GM12801 (cell line): ENCODE results near the gene HSF4.

Experiments
- TF ChIP-seq, protein P1 (sequence below): IDR thresholded peaks from one replicate; pipeline ENCODE4 v1.5.1; 2011; ENCODE audit warnings: control low read depth; ENCODE audit not compliant: insufficient read length; ENCODE audit errors: extremely low read depth

The HSF4 gene

DNA sequence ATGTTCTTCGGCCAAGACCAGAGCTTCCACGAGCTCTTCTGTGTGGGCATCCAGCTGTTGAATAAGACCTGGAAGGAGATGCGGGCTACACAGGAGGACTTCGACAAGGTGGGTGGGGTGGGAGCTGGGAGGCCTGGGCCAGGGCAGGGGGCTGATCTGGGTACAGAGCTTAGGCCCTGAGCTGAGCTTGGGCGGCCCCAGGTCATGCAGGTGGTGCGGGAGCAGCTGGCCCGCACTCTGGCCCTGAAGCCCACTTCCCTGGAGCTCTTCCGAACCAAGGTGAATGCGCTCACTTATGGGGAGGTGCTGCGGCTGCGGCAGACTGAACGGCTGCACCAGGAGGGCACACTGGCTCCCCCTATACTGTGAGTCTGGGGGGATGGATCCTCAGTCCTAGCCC lies 37.9 kb downstream of the HSF4 start:
- TF ChIP-seq, protein P1, sequence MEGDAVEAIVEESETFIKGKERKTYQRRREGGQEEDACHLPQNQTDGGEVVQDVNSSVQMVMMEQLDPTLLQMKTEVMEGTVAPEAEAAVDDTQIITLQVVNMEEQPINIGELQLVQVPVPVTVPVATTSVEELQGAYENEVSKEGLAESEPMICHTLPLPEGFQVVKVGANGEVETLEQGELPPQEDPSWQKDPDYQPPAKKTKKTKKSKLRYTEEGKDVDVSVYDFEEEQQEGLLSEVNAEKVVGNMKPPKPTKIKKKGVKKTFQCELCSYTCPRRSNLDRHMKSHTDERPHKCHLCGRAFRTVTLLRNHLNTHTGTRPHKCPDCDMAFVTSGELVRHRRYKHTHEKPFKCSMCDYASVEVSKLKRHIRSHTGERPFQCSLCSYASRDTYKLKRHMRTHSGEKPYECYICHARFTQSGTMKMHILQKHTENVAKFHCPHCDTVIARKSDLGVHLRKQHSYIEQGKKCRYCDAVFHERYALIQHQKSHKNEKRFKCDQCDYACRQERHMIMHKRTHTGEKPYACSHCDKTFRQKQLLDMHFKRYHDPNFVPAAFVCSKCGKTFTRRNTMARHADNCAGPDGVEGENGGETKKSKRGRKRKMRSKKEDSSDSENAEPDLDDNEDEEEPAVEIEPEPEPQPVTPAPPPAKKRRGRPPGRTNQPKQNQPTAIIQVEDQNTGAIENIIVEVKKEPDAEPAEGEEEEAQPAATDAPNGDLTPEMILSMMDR = no peak

- TF ChIP-seq, protein P1 = no peak
Observed at GRCh38 chr16:67202956-67203493, 38.5 kb downstream of the HSF4 start.

GRCh38 chr16:67204076-67204475 lies 39.5 kb downstream of the HSF4 start:
- TF ChIP-seq, protein P1 = no peak

- TF ChIP-seq, protein P1 = no peak
Observed at GRCh38 chr16:67206129-67206837, 41.7 kb downstream of the HSF4 start.

- TF ChIP-seq, protein P1 = no peak
Observed at GRCh38 chr16:67206838-67207248, 42.3 kb downstream of the HSF4 start.

GRCh38 chr16:67207249-67208091 lies 42.9 kb downstream of the HSF4 start:
- TF ChIP-seq, protein P1 = no peak

DNA sequence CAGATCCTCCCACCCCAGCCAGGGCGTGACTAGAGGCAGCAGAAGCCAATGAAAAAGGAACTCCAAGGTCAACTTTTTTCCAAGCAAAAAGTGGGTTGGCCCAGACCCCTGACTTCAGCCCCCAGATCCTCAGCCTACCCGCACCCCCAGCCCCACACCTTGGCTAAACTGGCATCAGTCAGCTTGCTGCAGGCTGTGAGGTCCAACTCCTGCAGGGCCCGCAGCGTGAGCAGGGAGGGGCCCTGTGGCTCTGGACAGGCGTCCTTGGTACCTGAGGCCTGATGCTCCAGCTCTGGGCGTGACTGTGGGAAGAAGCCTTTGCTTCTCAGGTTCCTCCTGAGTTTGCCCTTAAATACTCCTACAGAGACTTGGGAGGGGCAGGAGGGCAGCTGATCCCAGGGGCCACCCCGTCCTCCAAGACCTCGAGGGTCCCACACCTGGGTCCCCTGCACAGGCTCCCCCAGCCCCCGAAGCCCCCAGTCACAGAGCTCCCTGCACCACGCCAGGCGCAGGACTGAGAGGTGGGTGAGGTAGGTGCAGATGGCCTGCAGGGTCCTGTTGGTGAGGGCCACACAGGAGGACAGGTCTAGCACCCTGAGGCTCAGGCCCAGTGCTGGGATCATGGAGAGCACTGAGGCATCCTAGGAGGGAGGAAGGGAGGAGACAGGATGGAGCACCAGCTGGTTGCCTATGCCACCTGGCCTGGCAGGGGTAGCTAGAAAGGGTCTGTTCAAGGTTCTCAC lies 43.8 kb downstream of the HSF4 start:
- TF ChIP-seq, protein P1 = no peak
